DMS53 treated with DMSO at 0.1 percent for 48 hours (cell line): ENCODE results near the gene KCNE1.
A peak's percentile ranks its signal among the peaks of the same experiment; 100 is the strongest.
"Not testable (repeated sequence)": the region's sequence is repeated elsewhere in the genome, so short reads cannot be mapped to it uniquely, and the experiment has no call there.

Experiments
- DNase-seq: peaks from one replicate; lab custom pipeline; 2025; ENCODE audit not compliant: unreplicated experiment; lab: John Stamatoyannopoulos, UW

The KCNE1 gene

DNA sequence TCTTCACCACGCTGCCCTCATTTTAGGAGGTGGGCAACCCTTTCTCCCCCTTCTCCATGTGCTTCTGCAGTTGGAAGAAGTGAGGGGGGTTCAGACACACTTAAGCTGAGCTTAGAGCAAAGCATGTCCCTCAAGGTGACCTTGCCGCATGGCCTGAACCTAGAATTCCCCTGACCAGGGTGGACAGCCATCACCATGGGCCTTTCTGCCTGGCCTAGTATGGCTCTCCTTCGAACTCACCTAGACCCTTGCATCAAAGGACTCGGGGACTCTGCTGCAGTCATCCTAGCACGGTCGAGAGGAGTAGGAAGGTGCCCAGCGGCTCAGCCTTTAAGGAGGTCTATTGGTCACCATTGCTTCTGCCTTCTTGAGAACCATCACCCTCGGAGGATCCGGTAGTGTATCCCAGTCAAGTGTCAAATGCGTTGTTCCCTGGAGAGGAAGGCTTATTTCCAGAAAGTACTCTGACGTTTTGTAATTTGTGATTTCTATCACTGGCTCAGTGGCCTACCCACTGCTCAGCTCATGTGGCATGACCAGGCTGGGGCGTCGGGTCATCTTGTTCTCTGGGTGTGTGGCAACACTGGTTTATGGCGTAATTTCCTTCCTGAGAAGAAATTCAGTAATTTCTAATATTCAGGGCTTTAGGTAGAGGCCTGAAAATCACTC is at the start of gene KCNE1:
Gene KCNE1 (minus strand): TSS at position 424 of the 669 bp plus-strand sequence. CDS start 62,576 bp downstream, outside the sequence.
- no peak for DNase-seq

DNA sequence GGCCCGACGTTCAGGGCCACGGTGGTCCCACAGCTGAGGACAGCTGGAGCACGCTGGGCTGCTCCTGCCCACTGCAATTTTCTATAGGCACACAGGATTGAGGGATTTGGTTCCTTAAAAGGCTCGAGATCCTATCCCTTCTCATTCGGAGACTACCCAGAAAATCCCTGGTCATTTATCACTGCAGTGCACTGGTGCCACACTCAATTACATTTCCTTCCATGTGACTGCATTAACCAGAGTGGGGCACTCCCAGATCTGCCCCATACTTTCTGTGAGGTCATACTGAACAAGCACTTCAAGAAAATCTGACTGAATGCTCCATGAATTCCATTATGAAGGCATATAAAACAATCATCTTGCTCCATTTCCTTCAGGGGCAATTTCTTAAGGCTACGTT is 49.8 kb upstream of the KCNE1 start:
- no peak for DNase-seq

DNA sequence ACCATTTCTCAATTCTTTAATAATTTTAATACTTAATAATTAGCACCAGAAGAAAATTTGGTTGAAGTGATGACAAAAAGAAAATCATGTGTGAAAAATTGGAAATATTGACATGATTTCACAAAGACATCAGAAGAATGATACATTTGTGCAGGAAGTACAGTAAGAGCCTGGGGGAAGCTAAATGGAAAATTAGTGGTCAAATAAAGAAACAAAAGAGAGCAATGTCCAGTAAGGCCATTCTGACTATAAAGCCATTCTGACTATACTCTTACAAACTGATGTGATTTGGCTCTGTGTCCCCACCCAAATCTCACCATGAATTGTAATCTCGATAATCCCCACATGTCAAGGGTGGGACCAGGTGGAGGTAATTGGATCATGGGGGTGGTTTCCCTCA is 48.6 kb upstream of the KCNE1 start:
- DNase-seq = no peak

GRCh38 chr21:34560021-34560420 is 48.0 kb upstream of the KCNE1 start:
- no peak for DNase-seq

- no peak for DNase-seq
These were observed 47.1 kb upstream of the KCNE1 start for GRCh38 chr21:34559089-34559631.

- no peak for DNase-seq
These were observed 46.2 kb upstream of the KCNE1 start for GRCh38 chr21:34558166-34558565.

GRCh38 chr21:34557261-34557660 is 45.3 kb upstream of the KCNE1 start:
- no peak for DNase-seq

GRCh38 chr21:34554670-34555069 is 42.7 kb upstream of the KCNE1 start:
- DNase-seq = not testable (repeated sequence)

DNA sequence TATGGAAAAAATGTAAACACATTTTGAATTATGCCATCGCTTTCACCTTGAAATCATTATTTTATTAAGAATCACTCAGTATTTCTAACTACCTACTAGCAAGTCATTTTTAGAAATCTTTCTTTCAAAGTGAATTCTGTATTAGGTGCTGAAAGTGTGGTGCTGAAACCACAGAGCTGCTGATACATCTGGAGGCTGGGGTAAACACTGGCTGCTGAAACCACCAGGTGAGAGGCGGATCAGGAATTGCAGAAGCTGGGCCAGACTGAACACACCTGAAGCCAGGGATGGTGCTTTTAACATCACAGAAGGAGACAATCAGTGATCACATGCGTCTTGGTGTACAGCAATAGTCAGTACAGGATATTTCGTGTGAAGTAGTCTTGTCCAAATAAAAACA is 42.2 kb upstream of the KCNE1 start:
- no peak for DNase-seq

- no peak for DNase-seq
These were observed 41.3 kb upstream of the KCNE1 start for GRCh38 chr21:34553151-34553952.

- no peak for DNase-seq
These were observed 40.5 kb upstream of the KCNE1 start for GRCh38 chr21:34552360-34553098.

DNA sequence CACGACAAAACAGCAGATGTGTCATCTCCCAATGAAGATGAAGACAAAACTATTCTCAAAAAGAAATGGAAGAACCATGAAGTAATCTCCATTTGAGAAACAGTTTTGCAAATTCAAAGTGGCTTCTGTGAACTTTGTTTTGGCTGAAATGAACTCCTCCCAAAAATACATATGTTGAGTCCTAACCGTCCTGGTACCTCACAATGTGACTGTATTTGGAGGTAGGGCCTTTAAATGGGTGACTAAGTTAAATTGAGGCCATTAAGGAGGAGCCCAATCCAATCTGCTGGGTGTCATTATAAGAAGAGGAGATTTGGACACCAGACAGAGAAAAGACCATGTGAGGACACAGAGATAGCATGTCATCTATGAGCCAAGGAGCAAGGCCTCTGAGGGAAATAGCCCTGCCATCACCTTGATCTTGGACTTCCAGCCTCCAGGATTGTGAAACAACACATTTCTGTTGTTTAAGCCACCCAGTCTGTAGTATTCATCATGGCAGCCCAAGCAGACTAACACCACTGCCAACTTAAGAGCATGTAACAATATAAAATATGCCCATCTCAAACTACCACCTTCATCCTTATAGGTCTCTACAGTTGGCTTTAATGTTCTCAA is 38.3 kb upstream of the KCNE1 start:
- DNase-seq = no peak

- peak; percentile 84 for DNase-seq
These were observed 36.9 kb upstream of the KCNE1 start for GRCh38 chr21:34548781-34549376.

DNA sequence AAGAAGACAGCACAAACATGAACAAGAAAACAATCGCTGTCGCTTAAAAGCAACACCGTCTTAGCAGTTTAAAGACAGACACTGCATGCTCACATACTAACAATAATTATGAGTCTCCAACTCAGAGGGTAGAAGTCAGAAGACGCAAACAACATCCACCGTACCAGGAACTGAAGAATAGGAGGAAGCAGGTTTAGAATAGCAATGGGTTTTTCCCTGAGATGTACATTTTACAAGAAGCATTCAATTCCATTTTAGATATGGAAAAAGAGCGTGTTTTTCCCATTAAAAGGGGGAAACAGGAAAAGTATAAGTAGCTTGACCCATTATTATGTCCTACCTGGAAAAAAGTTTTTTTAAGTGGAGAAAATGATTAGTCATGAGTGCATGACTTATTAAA is 34.5 kb upstream of the KCNE1 start:
- no peak for DNase-seq

- no peak for DNase-seq
These were observed 33.3 kb upstream of the KCNE1 start for GRCh38 chr21:34545079-34545884.

DNA sequence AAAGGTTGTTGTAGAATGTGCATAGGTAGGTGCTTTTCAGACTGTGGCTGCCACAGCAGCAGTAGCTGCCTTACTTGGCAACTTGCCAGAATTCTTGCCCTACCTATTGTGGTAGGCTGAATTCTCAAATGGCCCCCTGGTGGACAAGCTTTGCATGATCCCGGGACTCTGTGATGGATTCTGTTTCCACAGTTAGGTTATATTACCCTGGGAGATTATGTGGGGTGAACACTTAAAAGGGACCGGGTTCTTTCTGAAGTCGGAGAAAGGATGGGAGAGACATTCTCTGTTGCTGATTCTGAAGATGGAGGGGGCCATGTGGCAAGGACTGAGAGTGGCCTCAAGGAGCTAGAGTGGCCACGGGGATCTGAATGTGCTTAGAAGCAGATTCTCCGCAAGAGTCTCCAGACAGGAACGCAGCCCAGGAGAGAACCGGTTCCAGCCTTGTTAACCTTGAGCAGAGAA is 32.1 kb upstream of the KCNE1 start:
- DNase-seq = peak; percentile 64

DNA sequence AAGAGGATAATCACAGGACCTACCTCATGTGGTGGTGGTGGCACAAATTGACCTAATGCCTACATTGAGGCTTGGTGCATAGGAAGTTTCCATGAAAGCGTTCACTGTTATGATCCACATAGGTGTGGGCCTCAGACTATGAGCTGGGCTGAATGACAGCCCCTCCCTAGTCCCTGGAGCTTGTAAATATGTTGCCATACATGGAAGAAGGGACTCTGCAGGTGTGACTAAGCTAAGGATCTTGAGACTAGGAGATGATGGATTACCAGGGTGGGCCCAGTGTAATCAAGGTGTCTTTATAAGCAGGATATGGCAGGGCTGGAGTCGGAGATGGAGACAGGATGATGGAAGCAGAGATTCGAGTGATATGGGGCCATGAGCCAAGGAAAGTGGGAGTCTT is 31.0 kb upstream of the KCNE1 start:
- DNase-seq = no peak

- no peak for DNase-seq
These were observed 28.2 kb upstream of the KCNE1 start for GRCh38 chr21:34540206-34540605.

DNA sequence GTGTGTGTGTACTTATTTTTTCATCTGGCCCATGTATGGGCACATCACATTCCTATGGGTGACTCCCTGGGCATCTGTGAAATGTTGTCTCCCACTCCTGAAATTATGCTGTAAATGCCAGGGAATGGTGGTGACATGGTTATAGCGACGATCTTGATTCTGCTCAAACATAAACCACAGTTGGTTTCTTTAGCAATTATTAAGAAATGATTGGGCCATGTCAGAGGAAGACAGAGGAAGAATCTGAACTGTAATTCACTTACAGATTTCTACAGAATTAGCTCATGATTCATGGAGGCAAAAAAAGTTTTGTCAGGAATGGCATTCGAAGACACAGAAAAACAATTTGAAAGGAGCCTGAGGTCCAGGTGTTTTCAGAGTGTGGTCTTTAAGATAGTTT is 25.8 kb upstream of the KCNE1 start:
- DNase-seq = no peak

GRCh38 chr21:34536820-34537219 is 24.8 kb upstream of the KCNE1 start:
- DNase-seq = no peak
